ENCODE data around the gene BPIFA3.

The BPIFA3 gene

GRCh38 chr20:33217052-33217451 is at the start of gene BPIFA3:
BPIFA3 (plus strand) TSS chr20:33217352; CDS start chr20:33217537, 185 bp downstream.
- no peak for ATAC-seq (ENCODE audit: low read depth)
- no peak for DNase-seq (ENCODE audit: low spot score)
- H3K27ac ChIP-seq (ENCODE audit: poor library complexity, severe bottlenecking), result no peak within 1 kb of the TSS
- no peaks in the 10 kb centered on the region for H3K4me1 ChIP-seq (ENCODE audit: insufficient read depth, poor library complexity, severe bottlenecking)
- H3K4me3 ChIP-seq (ENCODE audit: severe bottlenecking), result no peak within 1 kb of the TSS
- no peaks in the 10 kb centered on the region for H3K9me3 ChIP-seq (ENCODE audit: severe bottlenecking)
- no peaks in the 10 kb centered on the region for H3K36me3 ChIP-seq (ENCODE audit: low read depth)
- TF ChIP-seq CTCF (IDR thresholded peaks at IDR 0.05; ENCODE audit: poor library complexity, severe bottlenecking), result no peak
- peaks cover 70% of the 10 kb centered on the region for H3K27me3 ChIP-seq (ENCODE audit: insufficient read depth, poor library complexity, severe bottlenecking)

GRCh38 chr20:33167859-33168258 is 49.3 kb upstream of the BPIFA3 start, which contains the start of gene BPIFA2:
BPIFA2 (plus strand) TSS chr20:33168159; CDS start chr20:33169146, 987 bp downstream.
- DNase-seq (ENCODE audit: low spot score), result no peak
- Histone ChIP-seq H3K4me3 (ENCODE audit: severe bottlenecking) (no peak within 1 kb of the TSS), H3K27me3 (ENCODE audit: insufficient read depth, poor library complexity, severe bottlenecking) (no peaks in the 10 kb centered on the region), H3K4me1 (ENCODE audit: insufficient read depth, poor library complexity, severe bottlenecking) (no peaks in the 10 kb centered on the region), H3K27ac (ENCODE audit: poor library complexity, severe bottlenecking) (no peak within 1 kb of the TSS), H3K9me3 (ENCODE audit: severe bottlenecking) (peaks cover 5% of the 10 kb centered on the region), H3K36me3 (ENCODE audit: low read depth) (no peaks in the 10 kb centered on the region)
- no peak for TF ChIP-seq CTCF (IDR thresholded peaks at IDR 0.05; ENCODE audit: poor library complexity, severe bottlenecking)
- ATAC-seq (ENCODE audit: low read depth), result no peak

GRCh38 chr20:33169176-33169794 is 47.9 kb upstream of the BPIFA3 start:
- ATAC-seq (ENCODE audit: low read depth), result no peak
- Histone ChIP-seq H3K36me3 (ENCODE audit: low read depth) (no peaks in the 10 kb centered on the region), H3K27me3 (ENCODE audit: insufficient read depth, poor library complexity, severe bottlenecking) (no peaks in the 10 kb centered on the region), H3K27ac (ENCODE audit: poor library complexity, severe bottlenecking) (no peak overlapping the region), H3K4me1 (ENCODE audit: insufficient read depth, poor library complexity, severe bottlenecking) (no peaks in the 10 kb centered on the region), H3K4me3 (ENCODE audit: severe bottlenecking) (no peak overlapping the region), H3K9me3 (ENCODE audit: severe bottlenecking) (peaks cover 5% of the 10 kb centered on the region)
- DNase-seq (ENCODE audit: low spot score), result peak; percentile 31
- peak; percentile 56 for TF ChIP-seq CTCF (IDR thresholded peaks at IDR 0.05; ENCODE audit: poor library complexity, severe bottlenecking)

- Histone ChIP-seq H3K27ac (ENCODE audit: poor library complexity, severe bottlenecking) (no peak overlapping the region), H3K36me3 (ENCODE audit: low read depth) (no peaks in the 10 kb centered on the region), H3K27me3 (ENCODE audit: insufficient read depth, poor library complexity, severe bottlenecking) (no peaks in the 10 kb centered on the region), H3K9me3 (ENCODE audit: severe bottlenecking) (peaks cover 5% of the 10 kb centered on the region), H3K4me3 (ENCODE audit: severe bottlenecking) (no peak overlapping the region), H3K4me1 (ENCODE audit: insufficient read depth, poor library complexity, severe bottlenecking) (no peaks in the 10 kb centered on the region)
- ATAC-seq (ENCODE audit: low read depth) (peak; percentile 53; the same call in 2 of the 3 replicates), DNase-seq (ENCODE audit: low spot score) (peak; percentile 64)
- TF ChIP-seq CTCF (IDR thresholded peaks at IDR 0.05; ENCODE audit: poor library complexity, severe bottlenecking), result no peak
Observed at GRCh38 chr20:33172781-33173180, 44.4 kb upstream of the BPIFA3 start.

GRCh38 chr20:33175123-33175522 is 42.0 kb upstream of the BPIFA3 start:
- H3K27me3 ChIP-seq (ENCODE audit: insufficient read depth, poor library complexity, severe bottlenecking), result no peaks in the 10 kb centered on the region
- H3K36me3 ChIP-seq (ENCODE audit: low read depth), result no peaks in the 10 kb centered on the region
- no peaks in the 10 kb centered on the region for H3K4me1 ChIP-seq (ENCODE audit: insufficient read depth, poor library complexity, severe bottlenecking)
- TF ChIP-seq CTCF (IDR thresholded peaks at IDR 0.05; ENCODE audit: poor library complexity, severe bottlenecking), result no peak
- no peak overlapping the region for H3K27ac ChIP-seq (ENCODE audit: poor library complexity, severe bottlenecking)
- ATAC-seq (ENCODE audit: low read depth) (peak; percentile 47; the same call in 2 of the 3 replicates), DNase-seq (ENCODE audit: low spot score) (peak; percentile 53)
- H3K4me3 ChIP-seq (ENCODE audit: severe bottlenecking), result no peak overlapping the region
- peaks cover 3% of the 10 kb centered on the region for H3K9me3 ChIP-seq (ENCODE audit: severe bottlenecking)
